GM12875 (cell line): ENCODE results near the gene IQCK.

Experiments used
- H3K4me3 ChIP-seq: one replicate; pipeline ENCODE4 v1.5.1; 2011; ENCODE audit warnings: low read depth, low read length, control low read depth
- CTCF ChIP-seq: IDR thresholded peaks from 2 replicates; pipeline ENCODE4 v1.5.1; 2011; ENCODE audit warnings: low read depth, mild to moderate bottlenecking, control low read depth, inconsistent platforms, low read length, moderate library complexity, borderline replicate concordance; ENCODE audit not compliant: insufficient read depth

IQCK gene

GRCh38 chr16:19835968-19836421 is 117.9 kb downstream of the IQCK start:
- no peak for TF ChIP-seq CTCF
- H3K4me3 ChIP-seq = no peak overlapping the region

GRCh38 chr16:19837331-19837980 is 119.4 kb downstream of the IQCK start:
- no peak overlapping the region for H3K4me3 ChIP-seq

GRCh38 chr16:19837984-19838707 is 120.1 kb downstream of the IQCK start:
- no peak for TF ChIP-seq CTCF
- H3K4me3 ChIP-seq = no peak overlapping the region

More at GRCh38 chr16:19837331-19837980, 119.4 kb downstream of the IQCK start:
- TF ChIP-seq CTCF = no peak

GRCh38 chr16:19840524-19841110 is 122.5 kb downstream of the IQCK start:
- TF ChIP-seq CTCF = no peak
- H3K4me3 ChIP-seq = no peak overlapping the region

GRCh38 chr16:19841184-19841583 is 123.1 kb downstream of the IQCK start:
- no peak for TF ChIP-seq CTCF
- no peak overlapping the region for H3K4me3 ChIP-seq

GRCh38 chr16:19842426-19843157 is 124.5 kb downstream of the IQCK start:
- H3K4me3 ChIP-seq = no peak overlapping the region
- no peak for TF ChIP-seq CTCF
